ENCODE measurements around the gene GGT5.
"Not testable (repeated sequence)": the region's sequence is repeated elsewhere in the genome, so short reads cannot be mapped to it uniquely, and the experiment has no call there.

Gene GGT5

DNA sequence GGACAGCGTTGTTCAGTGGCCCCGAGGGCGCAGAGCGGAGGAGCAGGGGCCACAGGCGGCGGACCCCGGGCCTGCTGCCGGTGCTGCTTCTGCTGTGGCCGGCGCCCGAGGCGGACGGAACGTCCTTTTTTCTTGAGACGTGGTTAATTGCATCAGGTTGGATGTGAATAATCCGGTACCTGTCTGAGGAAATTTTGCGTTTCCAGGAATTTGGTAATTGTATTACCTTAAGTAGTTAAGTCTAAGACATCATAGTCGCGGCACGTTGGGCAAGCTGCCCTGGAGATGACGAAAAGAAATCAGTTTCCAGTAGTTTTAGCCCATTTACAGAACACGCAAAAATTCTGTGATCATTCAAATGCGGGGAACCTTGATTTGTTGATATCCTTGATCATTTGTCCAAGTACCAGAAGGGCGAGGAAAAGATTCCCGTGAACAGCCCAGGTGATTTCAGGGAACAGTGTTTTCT is 26.5 kb upstream of the GGT5 start:
- TF ChIP-seq, protein P1, sequence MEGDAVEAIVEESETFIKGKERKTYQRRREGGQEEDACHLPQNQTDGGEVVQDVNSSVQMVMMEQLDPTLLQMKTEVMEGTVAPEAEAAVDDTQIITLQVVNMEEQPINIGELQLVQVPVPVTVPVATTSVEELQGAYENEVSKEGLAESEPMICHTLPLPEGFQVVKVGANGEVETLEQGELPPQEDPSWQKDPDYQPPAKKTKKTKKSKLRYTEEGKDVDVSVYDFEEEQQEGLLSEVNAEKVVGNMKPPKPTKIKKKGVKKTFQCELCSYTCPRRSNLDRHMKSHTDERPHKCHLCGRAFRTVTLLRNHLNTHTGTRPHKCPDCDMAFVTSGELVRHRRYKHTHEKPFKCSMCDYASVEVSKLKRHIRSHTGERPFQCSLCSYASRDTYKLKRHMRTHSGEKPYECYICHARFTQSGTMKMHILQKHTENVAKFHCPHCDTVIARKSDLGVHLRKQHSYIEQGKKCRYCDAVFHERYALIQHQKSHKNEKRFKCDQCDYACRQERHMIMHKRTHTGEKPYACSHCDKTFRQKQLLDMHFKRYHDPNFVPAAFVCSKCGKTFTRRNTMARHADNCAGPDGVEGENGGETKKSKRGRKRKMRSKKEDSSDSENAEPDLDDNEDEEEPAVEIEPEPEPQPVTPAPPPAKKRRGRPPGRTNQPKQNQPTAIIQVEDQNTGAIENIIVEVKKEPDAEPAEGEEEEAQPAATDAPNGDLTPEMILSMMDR (IDR thresholded peaks at IDR 0.05) = no peak
- Histone ChIP-seq H3K4me3 (ENCODE audit: low read depth in 1 of 2, low read length in 1 of 2) (peak overlapping the region; percentile 95 to 98), H3K27me3 (no peaks in the 10 kb centered on the region), H3K36me3 (no peaks in the 10 kb centered on the region), H3K27ac (peak overlapping the region; percentile 89), H3K9me3 (no peaks in the 10 kb centered on the region), H3K4me1 (ENCODE audit: control insufficient read depth in 1 of 2, insufficient read depth in 1 of 2, low read depth in 1 of 2, low read length in 1 of 2) (peaks cover 14 to 20% of the 10 kb centered on the region in 2 experiments)

DNA sequence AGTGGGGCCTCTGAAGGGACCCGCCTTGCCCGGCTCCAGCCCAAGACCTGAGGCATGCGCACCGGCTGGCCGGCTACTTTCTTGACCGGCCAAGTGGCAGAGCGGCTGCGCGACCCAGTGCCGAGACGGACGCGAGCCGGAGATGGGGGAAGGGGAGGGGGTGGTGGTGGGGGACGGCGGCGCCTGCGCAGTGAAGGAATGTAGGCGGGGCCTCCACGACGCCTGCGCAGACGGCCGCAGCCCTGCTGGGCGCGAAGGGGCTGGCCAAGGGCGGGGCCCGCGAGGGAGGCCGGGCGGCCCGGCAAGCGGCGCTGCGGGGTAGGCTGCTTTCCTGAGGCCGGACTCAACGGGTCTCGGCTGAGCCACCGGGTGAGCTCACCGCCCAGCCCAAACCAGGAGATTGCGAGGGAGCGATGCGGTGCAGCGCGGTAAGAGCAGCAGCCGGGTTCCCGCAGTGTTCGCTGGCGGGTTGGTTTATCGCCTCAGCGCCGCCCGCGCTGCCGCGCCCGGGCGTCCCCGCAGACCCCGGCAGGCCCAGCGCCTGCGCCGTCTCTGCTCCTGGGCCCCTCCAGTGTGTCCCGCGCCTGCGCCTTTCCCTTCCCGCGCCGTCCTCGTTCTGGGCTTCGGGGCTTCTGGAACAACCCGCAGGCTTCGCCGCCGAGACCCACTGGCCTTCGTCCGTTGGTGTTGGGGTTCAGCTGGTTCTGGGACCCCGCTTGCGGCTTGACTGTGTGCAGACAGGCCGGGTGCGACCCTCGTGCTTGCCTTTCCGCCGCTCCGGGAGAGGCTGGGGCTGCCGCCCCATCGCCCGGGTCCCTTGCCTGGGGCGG is 25.9 kb upstream of the GGT5 start, which contains the start of gene SPECC1L:
Gene SPECC1L, plus strand, starts transcription at position 276 of the 830 bp plus-strand sequence. CDS start 31,401 bp downstream, outside the sequence.
- TF ChIP-seq, protein P1 (IDR thresholded peaks at IDR 0.05) = peak; percentile 69
- peaks cover 14 to 20% of the 10 kb centered on the region in 2 experiments for H3K4me1 ChIP-seq (ENCODE audit: control insufficient read depth in 1 of 2, insufficient read depth in 1 of 2, low read depth in 1 of 2, low read length in 1 of 2)
- H3K27ac ChIP-seq = peak within 1 kb of the TSS; percentile 89
- H3K4me3 ChIP-seq (ENCODE audit: low read depth in 1 of 2, low read length in 1 of 2) = peak within 1 kb of the TSS; percentile 95 to 98
- no peaks in the 10 kb centered on the region for H3K36me3 ChIP-seq
- no peaks in the 10 kb centered on the region for H3K27me3 ChIP-seq
- no peaks in the 10 kb centered on the region for H3K9me3 ChIP-seq

DNA sequence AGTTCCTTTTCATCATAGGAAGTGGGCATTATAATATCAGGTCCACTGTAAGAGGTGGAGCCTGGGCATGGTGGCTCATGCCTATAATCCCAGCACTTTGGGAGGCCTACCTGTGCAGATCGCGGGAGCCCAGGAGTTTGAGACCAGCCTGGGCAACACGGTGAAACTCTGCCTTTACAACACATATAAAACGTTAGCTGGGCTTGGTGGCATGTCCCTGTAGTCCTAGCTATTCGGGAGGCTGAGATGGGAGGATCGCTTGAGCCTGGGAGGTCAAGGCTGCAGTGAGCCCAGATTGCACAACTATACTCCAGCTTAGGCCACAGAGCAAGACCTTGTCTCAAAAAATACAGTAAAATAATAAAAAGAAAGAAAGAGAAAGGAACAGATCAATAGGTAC is 21.6 kb upstream of the GGT5 start:
- not testable (repeated sequence) for H3K36me3 ChIP-seq; H3K27me3 ChIP-seq; H3K27ac ChIP-seq; H3K4me3 ChIP-seq (ENCODE audit: low read depth in 1 of 2, low read length in 1 of 2); H3K4me1 ChIP-seq (ENCODE audit: control insufficient read depth in 1 of 2, insufficient read depth in 1 of 2, low read depth in 1 of 2, low read length in 1 of 2); H3K9me3 ChIP-seq

DNA sequence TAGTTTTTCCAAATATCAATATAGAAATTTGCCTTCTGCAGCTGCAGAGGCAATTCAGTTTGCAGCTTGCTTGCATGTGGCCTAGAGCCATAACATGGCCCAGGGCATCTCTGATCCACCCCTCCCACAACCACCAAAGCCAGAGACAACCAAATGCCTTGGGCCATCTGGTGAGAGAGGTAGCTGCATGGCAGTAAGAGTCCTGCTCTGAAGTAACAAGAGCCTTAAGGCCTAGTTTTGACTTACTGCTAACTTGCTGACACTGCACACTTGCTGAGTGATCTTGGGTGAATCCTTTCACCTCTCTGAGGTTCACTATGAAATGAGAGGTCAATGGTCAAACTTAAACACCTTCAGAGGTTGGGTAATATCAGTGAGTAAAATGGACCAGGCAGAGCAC is 20.9 kb upstream of the GGT5 start:
- H3K4me1 ChIP-seq (ENCODE audit: control insufficient read depth in 1 of 2, insufficient read depth in 1 of 2, low read depth in 1 of 2, low read length in 1 of 2) = no peaks in the 10 kb centered on the region
- H3K27me3 ChIP-seq = no peaks in the 10 kb centered on the region
- H3K9me3 ChIP-seq = no peaks in the 10 kb centered on the region
- H3K36me3 ChIP-seq = no peaks in the 10 kb centered on the region
- no peak overlapping the region for H3K27ac ChIP-seq
- TF ChIP-seq, protein P1 (IDR thresholded peaks at IDR 0.05) = no peak
- no peak overlapping the region for H3K4me3 ChIP-seq (ENCODE audit: low read depth in 1 of 2, low read length in 1 of 2)

DNA sequence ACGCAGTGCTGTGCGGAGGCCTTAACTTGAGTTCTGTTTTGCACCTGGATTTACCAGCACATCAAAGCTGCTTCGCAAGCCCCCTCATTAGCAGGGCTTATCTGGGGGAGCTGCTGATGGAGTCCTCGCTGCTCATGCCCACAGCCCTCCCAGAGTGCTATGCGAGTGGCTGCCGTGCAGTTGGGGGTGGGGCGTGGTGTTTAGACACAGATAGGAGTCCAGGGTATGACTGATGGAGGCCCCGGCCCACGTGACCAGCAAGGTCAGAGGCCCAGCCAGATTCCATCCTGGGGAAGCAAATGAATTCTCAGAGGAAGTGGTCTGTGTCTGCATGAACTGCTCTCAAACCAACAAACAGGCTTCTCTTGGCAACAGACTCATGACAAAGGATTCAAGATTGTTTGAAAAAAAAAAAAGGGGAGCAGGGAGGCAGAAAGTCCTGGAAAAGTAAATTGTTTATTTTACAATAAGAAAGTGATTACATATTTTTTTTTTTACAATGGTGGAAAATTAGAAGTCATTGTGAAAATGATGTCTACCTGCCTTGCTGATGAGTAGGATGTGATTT is 19.5 kb upstream of the GGT5 start:
- not testable (repeated sequence) for H3K9me3 ChIP-seq; H3K4me1 ChIP-seq (ENCODE audit: control insufficient read depth in 1 of 2, insufficient read depth in 1 of 2, low read depth in 1 of 2, low read length in 1 of 2); H3K27me3 ChIP-seq; H3K4me3 ChIP-seq (ENCODE audit: low read depth in 1 of 2, low read length in 1 of 2); H3K27ac ChIP-seq; H3K36me3 ChIP-seq

DNA sequence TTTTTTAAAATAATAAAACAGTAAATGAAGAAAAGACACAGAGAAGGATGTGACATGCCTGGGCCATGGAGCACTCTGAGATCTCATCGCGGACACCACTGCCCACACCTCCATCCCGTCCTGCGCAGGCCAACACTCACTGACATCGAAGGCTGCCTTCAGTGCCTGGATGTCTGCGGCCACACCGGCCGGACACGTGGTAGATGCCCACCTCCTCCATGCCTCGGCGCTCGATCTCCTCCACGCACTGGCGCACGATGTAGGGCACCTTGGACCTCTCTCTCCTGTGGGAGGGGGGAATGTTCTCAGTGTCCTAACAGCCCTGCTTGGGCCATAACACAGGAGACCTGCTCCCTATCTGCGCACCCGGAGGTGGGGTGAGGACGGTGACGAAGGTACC is 18.6 kb upstream of the GGT5 start:
- not testable (repeated sequence) for H3K36me3 ChIP-seq; H3K27ac ChIP-seq; H3K27me3 ChIP-seq; H3K4me3 ChIP-seq (ENCODE audit: low read depth in 1 of 2, low read length in 1 of 2); H3K4me1 ChIP-seq (ENCODE audit: control insufficient read depth in 1 of 2, insufficient read depth in 1 of 2, low read depth in 1 of 2, low read length in 1 of 2); H3K9me3 ChIP-seq

DNA sequence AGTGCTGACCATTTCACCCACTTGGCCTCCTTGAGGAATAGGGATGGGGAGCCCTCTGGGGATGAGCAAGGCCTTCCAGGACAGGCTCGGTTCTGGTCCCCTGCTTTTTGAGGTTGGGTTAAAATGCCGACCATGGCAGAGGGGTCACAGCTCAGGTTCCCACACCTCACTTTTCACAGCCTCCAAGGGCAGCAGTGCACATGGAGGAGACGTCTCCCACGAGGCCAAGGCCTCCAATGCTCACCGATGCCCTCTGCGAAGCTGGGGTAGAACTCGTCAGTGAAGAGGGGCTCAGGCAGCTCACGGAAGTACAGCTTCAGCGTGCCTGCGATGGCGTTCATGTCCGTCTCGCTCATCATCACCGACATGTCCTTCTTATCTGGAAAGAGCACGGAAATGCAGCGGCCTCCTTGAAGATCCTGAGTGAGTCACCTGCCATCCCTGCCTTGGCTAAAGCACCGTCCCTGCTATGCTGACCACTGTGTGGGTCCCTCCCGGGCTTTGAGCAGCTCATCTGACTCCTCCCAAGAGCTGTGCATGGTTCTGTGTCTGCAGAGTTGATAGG is 17.4 kb upstream of the GGT5 start:
- H3K9me3 ChIP-seq; H3K27me3 ChIP-seq; H3K27ac ChIP-seq; H3K36me3 ChIP-seq; H3K4me1 ChIP-seq (ENCODE audit: control insufficient read depth in 1 of 2, insufficient read depth in 1 of 2, low read depth in 1 of 2, low read length in 1 of 2); H3K4me3 ChIP-seq (ENCODE audit: low read depth in 1 of 2, low read length in 1 of 2): not testable (repeated sequence)
